ENCODE data around the gene ALDOC. TPM values are rescaled to one million over a fixed set of nuclear protein-coding genes. Genes with fewer than 3 reads are reported as not detected.
A peak's percentile ranks its signal among the peaks of the same experiment; 100 is the strongest.

Gene ALDOC
- total RNA-seq, 1 donor from 2014 or later, result 3.2 TPM

GRCh38 chr17:28598799-28599310, 22.2 kb upstream of the ALDOC start, which contains the start of gene SPAG5:
SPAG5 (minus strand) TSS chr17:28599025; CDS start chr17:28598946, 79 bp downstream.
- Mint-ChIP-seq H3K4me3 (ENCODE audit: unreplicated experiment) (peak within 1 kb of the TSS; percentile 93), H3K4me1 (ENCODE audit: unreplicated experiment) (peaks cover 20% of the 10 kb centered on the region), H3K27ac (ENCODE audit: unreplicated experiment) (peak within 1 kb of the TSS; percentile 94), H3K9me3 (ENCODE audit: unreplicated experiment) (no peaks in the 10 kb centered on the region), H3K36me3 (ENCODE audit: unreplicated experiment) (no peaks in the 10 kb centered on the region), H3K27me3 (ENCODE audit: unreplicated experiment) (no peaks in the 10 kb centered on the region)
- DNase-seq (ENCODE audit: extremely low spot score, unreplicated experiment), result peak; percentile 97
- no peak for TF ChIP-seq CTCF (IDR thresholded peaks at IDR 0.05)

- no peak for TF ChIP-seq CTCF (IDR thresholded peaks at IDR 0.05)
- DNase-seq (ENCODE audit: extremely low spot score, unreplicated experiment), result no peak
- Mint-ChIP-seq H3K27ac (ENCODE audit: unreplicated experiment) (peak overlapping the region; percentile 93), H3K4me1 (ENCODE audit: unreplicated experiment) (peaks cover 20% of the 10 kb centered on the region), H3K9me3 (ENCODE audit: unreplicated experiment) (no peaks in the 10 kb centered on the region), H3K27me3 (ENCODE audit: unreplicated experiment) (no peaks in the 10 kb centered on the region), H3K36me3 (ENCODE audit: unreplicated experiment) (no peaks in the 10 kb centered on the region), H3K4me3 (ENCODE audit: unreplicated experiment) (peak overlapping the region; percentile 93)
Measured at GRCh38 chr17:28598389-28598788, 21.7 kb upstream of the ALDOC start.

GRCh38 chr17:28597606-28598383, 21.1 kb upstream of the ALDOC start:
- DNase-seq (ENCODE audit: extremely low spot score, unreplicated experiment), result no peak
- Mint-ChIP-seq H3K4me3 (ENCODE audit: unreplicated experiment) (peak overlapping the region; percentile 93), H3K27ac (ENCODE audit: unreplicated experiment) (peak overlapping the region; percentile 93), H3K27me3 (ENCODE audit: unreplicated experiment) (no peaks in the 10 kb centered on the region), H3K9me3 (ENCODE audit: unreplicated experiment) (no peaks in the 10 kb centered on the region), H3K36me3 (ENCODE audit: unreplicated experiment) (no peaks in the 10 kb centered on the region), H3K4me1 (ENCODE audit: unreplicated experiment) (peaks cover 20% of the 10 kb centered on the region)
- TF ChIP-seq CTCF (IDR thresholded peaks at IDR 0.05), result no peak

GRCh38 chr17:28592260-28592659, 15.6 kb upstream of the ALDOC start:
- DNase-seq (ENCODE audit: extremely low spot score, unreplicated experiment), result no peak
- H3K27me3 Mint-ChIP-seq (ENCODE audit: unreplicated experiment), result no peaks in the 10 kb centered on the region
- no peak overlapping the region for H3K4me3 Mint-ChIP-seq (ENCODE audit: unreplicated experiment)
- no peaks in the 10 kb centered on the region for H3K36me3 Mint-ChIP-seq (ENCODE audit: unreplicated experiment)
- TF ChIP-seq CTCF (IDR thresholded peaks at IDR 0.05), result no peak
- H3K4me1 Mint-ChIP-seq (ENCODE audit: unreplicated experiment), result no peaks in the 10 kb centered on the region
- H3K27ac Mint-ChIP-seq (ENCODE audit: unreplicated experiment), result no peak overlapping the region
- H3K9me3 Mint-ChIP-seq (ENCODE audit: unreplicated experiment), result no peaks in the 10 kb centered on the region

GRCh38 chr17:28585851-28586250, 9.2 kb upstream of the ALDOC start:
- Mint-ChIP-seq H3K27me3 (ENCODE audit: unreplicated experiment) (no peaks in the 10 kb centered on the region), H3K36me3 (ENCODE audit: unreplicated experiment) (peaks cover 3% of the 10 kb centered on the region), H3K4me1 (ENCODE audit: unreplicated experiment) (no peaks in the 10 kb centered on the region), H3K9me3 (ENCODE audit: unreplicated experiment) (no peaks in the 10 kb centered on the region), H3K4me3 (ENCODE audit: unreplicated experiment) (no peak overlapping the region), H3K27ac (ENCODE audit: unreplicated experiment) (no peak overlapping the region)
- no peak for TF ChIP-seq CTCF (IDR thresholded peaks at IDR 0.05)
- DNase-seq (ENCODE audit: extremely low spot score, unreplicated experiment), result no peak
